GM12878 (cell line): ENCODE measurements around the gene ABCC1. TPM values are rescaled to one million over a fixed set of nuclear protein-coding genes. Genes with fewer than 3 reads are reported as not detected.
"Not testable (repeated sequence)": the region's sequence is repeated elsewhere in the genome, so short reads cannot be mapped to it uniquely, and the experiment has no call there.

Experiments used
- ATAC-seq: fragments of 200-7000 bp; cut with Tn5 transposase; 3 replicates; pipeline ENCODE4 v1.9.1; 2020; ENCODE audit warnings: mild to moderate bottlenecking, moderate library complexity
- BruUV-seq: library from RNA; stranded (reverse); fragments of 400-500 nt; replicated peaks from 2 replicates; lab custom pipeline; 2021; lab: Mats Ljungman, UMichigan
- CTCF ChIA-PET: fragments of 300-600 bp; sonication (Branson Sonifier 250); formaldehyde crosslinking; extraction: SDS; loops from one replicate; lab custom pipeline; 2021; ENCODE audit warnings: inconsistent platforms; lab: Yijun Ruan, JAX
- POLR2A ChIA-PET: fragments of 350-600 bp; formaldehyde crosslinking; extraction: SDS; loops from one replicate; lab custom pipeline; 2021; ENCODE audit warnings: inconsistent platforms; lab: Charles Lee
- RAD21 ChIA-PET: fragments of 300-600 bp; sonication (Branson Sonifier 250); formaldehyde crosslinking; loops from one replicate; lab custom pipeline; 2023; ENCODE audit warnings: antibody characterized with exemption; ENCODE audit not compliant: unreplicated experiment; lab: Charles Lee
- SMC1A ChIA-PET: fragments of 300-600 bp; sonication (Branson Sonifier 250); formaldehyde crosslinking; loops from one replicate; lab custom pipeline; 2023; ENCODE audit not compliant: unreplicated experiment, uncharacterized antibody; lab: Charles Lee
- DNase-seq: peaks from one replicate; pipeline ENCODE4 v3.0.0-alpha.2; 2011; ENCODE audit warnings: low read depth, low spot score
- FAIRE-seq: peaks from 3 replicates; lab custom pipeline; 2011; peaks lifted over from hg19 to GRCh38; lab: Jason Lieb, UNC
- H2AFZ ChIP-seq: 2 replicates; pipeline ENCODE4 v1.6.0; 2011; ENCODE audit warnings: low read depth, low read length, control low read depth; ENCODE audit not compliant: control insufficient read depth
- H3K27ac ChIP-seq: 2 replicates; pipeline ENCODE4 v1.5.1; 2011; ENCODE audit warnings: control low read depth; ENCODE audit not compliant: control insufficient read depth, insufficient read depth
- H3K27me3 ChIP-seq, 2 experiments: replicated peaks in 1 of 2; 2 replicates each; pipeline versions ENCODE4 v1.6.0 to v1.6.1; 2011; ENCODE audit warnings: low read length in 1 of 2; ENCODE audit not compliant: control insufficient read depth in 2 of 2, insufficient read depth in 2 of 2
- H3K36me3 ChIP-seq, 2 experiments: 2 replicates each; pipeline ENCODE4 v1.5.1; 2011; ENCODE audit warnings: low read length in 1 of 2; ENCODE audit not compliant: control insufficient read depth in 2 of 2, insufficient read depth in 2 of 2
- H3K4me1 ChIP-seq: 2 replicates; pipeline ENCODE4 v1.6.1; 2011; ENCODE audit warnings: mild to moderate bottlenecking, low read length, moderate library complexity, mixed read lengths; ENCODE audit not compliant: control insufficient read depth, insufficient read depth
- H3K4me2 ChIP-seq: 2 replicates; pipeline ENCODE4 v1.6.0; 2011; ENCODE audit warnings: control low read depth; ENCODE audit not compliant: control insufficient read depth, insufficient read depth
- H3K4me3 ChIP-seq: fragments of 200-600 bp; sonication (generic); 2 replicates; pipeline ENCODE4 v1.5.1; 2016
- H3K79me2 ChIP-seq: 2 replicates; pipeline ENCODE4 v1.6.0; 2011; ENCODE audit warnings: low read length; ENCODE audit not compliant: control insufficient read depth, insufficient read depth
- H3K9ac ChIP-seq: 2 replicates; pipeline ENCODE4 v1.8.0; 2011; ENCODE audit warnings: low read length, control low read depth, mixed read lengths; ENCODE audit not compliant: control insufficient read depth, insufficient read depth
- H3K9me3 ChIP-seq: replicated peaks from 3 replicates; pipeline ENCODE4 v1.5.1; 2011; ENCODE audit warnings: mild to moderate bottlenecking, low read length; ENCODE audit not compliant: control insufficient read depth, insufficient read depth
- H4K20me1 ChIP-seq: 2 replicates; pipeline ENCODE4 v1.6.0; 2011; ENCODE audit not compliant: control insufficient read depth, insufficient read depth
- CHD4 ChIP-seq: fragments of 200-600 bp; sonication (generic); IDR thresholded peaks from 2 replicates; pipeline ENCODE4 v1.6.1; 2016; ENCODE audit warnings: mild to moderate bottlenecking
- CREB1 ChIP-seq: IDR thresholded peaks from 2 replicates; pipeline ENCODE4 v1.6.1; 2012; ENCODE audit warnings: low read depth, mild to moderate bottlenecking, inconsistent platforms
- CTCF ChIP-seq, 3 experiments: IDR thresholded peaks in 2 of 3; conservative IDR thresholded peaks in 1 of 3; 2 replicates each; pipeline ENCODE4 v1.5.1; 2011; ENCODE audit warnings: low read depth in 3 of 3, low read length in 3 of 3, mild to moderate bottlenecking in 3 of 3, control low read depth in 2 of 3, moderate library complexity in 2 of 3, inconsistent platforms in 1 of 3, mixed read lengths in 1 of 3; ENCODE audit not compliant: control insufficient read depth in 2 of 3, insufficient read depth in 1 of 3; ENCODE audit errors: extremely low read depth in 1 of 3
- HDGF ChIP-seq: fragments of 450-650 bp; IDR thresholded peaks from 2 replicates; pipeline ENCODE4 v1.6.1; 2016; ENCODE audit warnings: antibody characterized with exemption
- IKZF2 ChIP-seq, 2 experiments: fragments of 450-650 bp; IDR thresholded peaks; 2 replicates each; pipeline ENCODE4 v1.6.1; 2017; ENCODE audit warnings: mild to moderate bottlenecking in 2 of 2, moderate library complexity in 2 of 2
- KDM1A ChIP-seq: fragments of 200-600 bp; sonication (generic); IDR thresholded peaks from 2 replicates; pipeline ENCODE4 v1.6.1; 2016; ENCODE audit warnings: borderline replicate concordance
- NFYA ChIP-seq: IDR thresholded peaks from 2 replicates; pipeline ENCODE4 v1.6.1; 2011; ENCODE audit warnings: low read depth, mild to moderate bottlenecking, low read length, improper control_type of control experiment, borderline replicate concordance
- PAX5 ChIP-seq: IDR thresholded peaks from 2 replicates; pipeline ENCODE4 v1.6.1; 2011; ENCODE audit warnings: low read depth, low read length, borderline replicate concordance
- PML ChIP-seq: IDR thresholded peaks from 2 replicates; pipeline ENCODE4 v1.6.1; 2012; ENCODE audit warnings: low read length, inconsistent platforms
- RAD21 ChIP-seq: IDR thresholded peaks from 2 replicates; pipeline ENCODE4 v1.6.1; 2011; ENCODE audit warnings: mild to moderate bottlenecking, low read depth, low read length, moderate library complexity; ENCODE audit not compliant: insufficient read depth
- ZBTB40 ChIP-seq: fragments of 450-650 bp; IDR thresholded peaks from 2 replicates; pipeline ENCODE4 v1.6.1; 2016; ENCODE audit warnings: mild to moderate bottlenecking, moderate library complexity, borderline replicate concordance
- WGBS: methylation state at CpG from one replicate; pipeline ENCODE4 v1.1.6; 2016; ENCODE audit warnings: low lambda C conversion rate; ENCODE audit not compliant: insufficient replicate concordance, insufficient coverage; ENCODE audit errors: missing lambda C conversion rate; 5-methylcytosine and 5-hydroxymethylcytosine counted together
- in situ Hi-C: fragments of 300-500 bp; cut with MboI; formaldehyde crosslinking; loops from 9 replicates; pipeline ENCODE4 v1.14.3; 2018; ENCODE audit warnings: mixed read lengths
- intact Hi-C: fragments of 100-400 bp; cut with micrococcal nuclease; formaldehyde crosslinking; loops from one replicate; pipeline ENCODE4 v1.14.2; 2022; ENCODE audit not compliant: unreplicated experiment
- polyA plus RNA-seq, 11 experiments: library from polyadenylated mRNA; depleted of rRNA in 4 of 11; unstranded in 6 of 11; stranded (reverse) in 5 of 11; fragments of >200 nt; fragmentation: Nextera tagmentation in 4 of 11; fragmentation: Illumina TruSeq in 1 of 11; extraction: Ambion mirVana in 4 of 11; extraction: Trizol in 1 of 11; gene quantifications; 1 replicate in 1 of 11; 2 replicates in 10 of 11; pipeline versions ENCODE4 v1.2.1 to v1.2.3, GENCODE V29; 2011 to 2016; ENCODE audit warnings: inconsistent platforms in 2 of 11, missing spikeins in 2 of 11, low read depth in 1 of 11
- total RNA-seq, 4 experiments: library from RNA; depleted of rRNA in 3 of 4; stranded (reverse); fragments of >200 nt in 3 of 4; fragmentation: Illumina TruSeq in 1 of 4; extraction: Trizol in 1 of 4; gene quantifications; 2 replicates each; pipeline versions ENCODE4 v1.2.1 to v1.2.3, GENCODE V29; 2013 to 2021

Gene ABCC1
- total and polyA plus RNA-seq, 10 of the 15 experiments (the other 5 are each of a cell fraction or from before 2014, with no cell fraction given), result 3.2 to 44.6 (median 14.5) TPM

- ATAC-seq, POLR2A ChIA-PET, intact Hi-C loops, H3K27ac ChIP-seq, BruUV-seq, H3K9me3 ChIP-seq, H3K9ac ChIP-seq, H3K79me2 ChIP-seq, H2AFZ ChIP-seq, in situ Hi-C loops, FAIRE-seq, RAD21 ChIA-PET, DNase-seq, H3K4me1 ChIP-seq, H3K4me2 ChIP-seq, SMC1A ChIA-PET, H3K27me3 ChIP-seq, H3K4me3 ChIP-seq, H4K20me1 ChIP-seq, H3K36me3 ChIP-seq: not testable (repeated sequence)
- WGBS, result 63% methylated on average over 15 of the region's 15 CpGs
- CTCF ChIA-PET, result interaction anchor here (0.6 kb wide), 1 partner anchor 59 kb away, joined by 4 read pairs; no protein-coding TSS in a partner anchor
Observed at GRCh38 chr16:16148000-16148599, 198.7 kb downstream of the ABCC1 start.

GRCh38 chr16:16148755-16149154, 199.3 kb downstream of the ABCC1 start:
- Histone ChIP-seq H3K4me2 (no peak overlapping the region), H3K4me1 (no peaks in the 10 kb centered on the region), H4K20me1 (no peaks in the 10 kb centered on the region), H3K27ac (no peak overlapping the region), H3K9me3 (no peaks in the 10 kb centered on the region), H2AFZ (no peak overlapping the region), H3K27me3 (no peaks in the 10 kb centered on the region), H3K36me3 (peaks cover 4% of the 10 kb centered on the region in 2 experiments; a peak in 3 of 4 replicates), H3K4me3 (no peak overlapping the region), H3K9ac (no peak overlapping the region), H3K79me2 (no peaks in the 10 kb centered on the region)
- no TSS peak for BruUV-seq
- CTCF ChIA-PET, result no interaction called here
- ATAC-seq (no peak), DNase-seq (no peak), FAIRE-seq (no peak)
- TF ChIP-seq HDGF (no peak), RAD21 (no peak), CTCF (IDR thresholded peaks at IDR 0.05 in 2 of 3, conservative IDR thresholded peaks at IDR 0.05 in 1 of 3; ENCODE audit: control insufficient read depth in 2 of 3, extremely low read depth in 1 of 3, insufficient read depth in 1 of 3, low read depth in 3 of 3, low read length in 3 of 3) (no peak), CREB1 (no peak), ZBTB40 (no peak), NFYA (no peak), CHD4 (no peak), KDM1A (no peak), PAX5 (no peak), IKZF2 (IDR thresholded peaks at IDR 0.05) (no peak), PML (no peak)
- intact Hi-C loops, result no loop called here
- RAD21 ChIA-PET, result no interaction called here
- in situ Hi-C loops, result no loop called here
- POLR2A ChIA-PET, result no interaction called here
- WGBS, result 74% methylated on average over 8 of the region's 9 CpGs
- SMC1A ChIA-PET, result no interaction called here
